ENCODE results near the gene ADCY2.

GRCh38 chr5:7393921-7394799, 1.8 kb upstream of the ADCY2 start:
- TF ChIP-seq KDM1A (IDR thresholded peaks at IDR 0.05) (no peak), EHMT2 (IDR thresholded peaks at IDR 0.05) (no peak), ZNF384 (IDR thresholded peaks at IDR 0.05; ENCODE audit: low read depth, low read length) (no peak), EZH2 (IDR thresholded peaks at IDR 0.05; ENCODE audit: borderline replicate concordance, low read depth, low read length) (no peak), USF2 (CRISPR knock-in tag; IDR thresholded peaks at IDR 0.05) (no peak)

Measured in K562 (cell line).